Stomach (tissue), 4 donors: ENCODE results near the gene TMEM132E.

ENCODE experiments used
- CTCF ChIP-seq, 7 experiments: fragments of 450-650 bp in 4 of 7; fragments of 200-600 bp in 3 of 7; sonication (generic) in 3 of 7; IDR thresholded peaks; one replicate each; pipeline ENCODE4 v1.5.1; 2016 to 2019; ENCODE audit warnings: antibody characterized with exemption in 7 of 7, control low read depth in 2 of 7, mild to moderate bottlenecking in 1 of 7
- EP300 ChIP-seq: sonication (generic); formaldehyde crosslinking; IDR thresholded peaks from one replicate; pipeline ENCODE4 v1.6.1; 2017; ENCODE audit warnings: antibody characterized with exemption
- POLR2A ChIP-seq, 4 donors: fragments of 450-650 bp; IDR thresholded peaks; one replicate each; pipeline ENCODE4 v1.6.1; 2016; ENCODE audit warnings: antibody characterized with exemption in 4 of 4, control low read depth in 2 of 4, mild to moderate bottlenecking in 1 of 4, moderate library complexity in 1 of 4
- POLR2AphosphoS5 ChIP-seq, 3 donors: sonication (generic); formaldehyde crosslinking; IDR thresholded peaks; one replicate each; pipeline ENCODE4 v1.6.1; 2016; ENCODE audit warnings: antibody characterized with exemption in 3 of 3

GRCh38 chr17:34613064-34614019 is 34.0 kb downstream of the TMEM132E start:
- TF ChIP-seq POLR2A (IDR thresholded peaks at IDR 0.05), result no peak
- TF ChIP-seq CTCF (IDR thresholded peaks at IDR 0.05), result no peak
- no peak for TF ChIP-seq EP300
- TF ChIP-seq POLR2AphosphoS5 (IDR thresholded peaks at IDR 0.05), result no peak
